Peyer's patch (tissue), 4 donors: Measurements from ENCODE around the gene SORL1. TPM values are rescaled to one million over a fixed set of nuclear protein-coding genes. Genes with fewer than 3 reads are reported as not detected.
"Not testable (repeated sequence)": the region's sequence is repeated elsewhere in the genome, so short reads cannot be mapped to it uniquely, and the experiment has no call there.

Experiments used
- DNase-seq, 3 donors: peaks; one replicate each; pipeline ENCODE4 v3.0.0-alpha.2; 2017 to 2019
- H3K27ac ChIP-seq, 4 donors: fragments of 200-600 bp; sonication (generic); one replicate each; pipeline ENCODE4 v1.5.1; 2016 to 2019
- H3K27me3 ChIP-seq, 2 donors: fragments of 200-600 bp; sonication (generic); one replicate each; pipeline ENCODE4 v1.5.1; 2019
- H3K36me3 ChIP-seq, 3 donors: fragments of 200-600 bp; sonication (generic); one replicate each; pipeline ENCODE4 v1.5.1; 2016 to 2019
- H3K4me1 ChIP-seq, 4 donors: fragments of 200-600 bp; sonication (generic); one replicate each; pipeline ENCODE4 v1.5.1; 2016 to 2019
- H3K4me3 ChIP-seq, 4 donors: fragments of 200-600 bp; sonication (generic); 1 replicate in 3 of 4; 2 replicates in 1 of 4; pipeline ENCODE4 v1.5.1; 2016 to 2019; ENCODE audit warnings: mild to moderate bottlenecking in 1 of 4
- H3K9me3 ChIP-seq, 4 donors: fragments of 200-600 bp; sonication (generic); one replicate each; pipeline ENCODE4 v1.5.1; 2016 to 2019; ENCODE audit warnings: mild to moderate bottlenecking in 1 of 4
- CTCF ChIP-seq, 6 experiments: fragments of 450-650 bp in 4 of 6; fragments of 200-600 bp in 2 of 6; sonication (generic) in 1 of 6; IDR thresholded peaks; one replicate each; pipeline ENCODE4 v1.5.1; 2017 to 2019; ENCODE audit warnings: antibody characterized with exemption in 6 of 6, mild to moderate bottlenecking in 3 of 6, moderate library complexity in 1 of 6
- POLR2A ChIP-seq, 2 donors: fragments of 450-650 bp; IDR thresholded peaks; one replicate each; pipeline ENCODE4 v1.5.1; 2017; ENCODE audit warnings: antibody characterized with exemption in 2 of 2, mild to moderate bottlenecking in 2 of 2, moderate library complexity in 2 of 2
- total RNA-seq, 4 donors: library from RNA; depleted of rRNA; stranded (reverse); fragments of >200 nt; gene quantifications; one replicate each; pipeline ENCODE4 v1.1.0, GENCODE V29; 2016

The SORL1 gene
- total RNA-seq, 4 donors from 2014 or later = 52.0 to 282 (median 191) TPM

GRCh38 chr11:121634273-121634672 is 182.2 kb downstream of the SORL1 start:
- Histone ChIP-seq H3K27me3 (no peaks in the 10 kb centered on the region), H3K4me3 (no peak overlapping the region), H3K36me3 (peaks cover 0 to 16% (median 0%) of the 10 kb centered on the region in 3 donors), H3K9me3 (no peaks in the 10 kb centered on the region), H3K27ac (no peak overlapping the region), H3K4me1 (no peaks in the 10 kb centered on the region)
- DNase-seq = no peak
- TF ChIP-seq POLR2A (IDR thresholded peaks at IDR 0.05) (no peak), CTCF (IDR thresholded peaks at IDR 0.05) (no peak)

- TF ChIP-seq CTCF (IDR thresholded peaks at IDR 0.05) (no peak), POLR2A (IDR thresholded peaks at IDR 0.05) (no peak)
- Histone ChIP-seq H3K27ac (no peak overlapping the region), H3K36me3 (peaks cover 0 to 15% (median 0%) of the 10 kb centered on the region in 3 donors), H3K27me3 (no peaks in the 10 kb centered on the region), H3K4me1 (no peaks in the 10 kb centered on the region), H3K9me3 (no peaks in the 10 kb centered on the region), H3K4me3 (no peak overlapping the region)
- no peak for DNase-seq
Observed at GRCh38 chr11:121634889-121635288, 182.8 kb downstream of the SORL1 start.

GRCh38 chr11:121636081-121636799 is 184.1 kb downstream of the SORL1 start:
- TF ChIP-seq POLR2A (IDR thresholded peaks at IDR 0.05) (no peak), CTCF (IDR thresholded peaks at IDR 0.05) (no peak)
- no peak overlapping the region for H3K27ac ChIP-seq
- H3K9me3 ChIP-seq = no peaks in the 10 kb centered on the region
- no peak for DNase-seq
- H3K36me3 ChIP-seq = peaks cover 0 to 6% (median 0%) of the 10 kb centered on the region in 3 donors
- no peaks in the 10 kb centered on the region for H3K27me3 ChIP-seq
- H3K4me1 ChIP-seq = no peaks in the 10 kb centered on the region
- H3K4me3 ChIP-seq = no peak overlapping the region

- H3K36me3 ChIP-seq = peaks cover 0 to 2% (median 0%) of the 10 kb centered on the region in 3 donors
- H3K27ac ChIP-seq = no peak overlapping the region
- no peaks in the 10 kb centered on the region for H3K4me1 ChIP-seq
- H3K9me3 ChIP-seq = no peaks in the 10 kb centered on the region
- DNase-seq = no peak
- no peak for TF ChIP-seq CTCF (IDR thresholded peaks at IDR 0.05)
- H3K4me3 ChIP-seq = no peak overlapping the region
- H3K27me3 ChIP-seq = no peaks in the 10 kb centered on the region
Observed at GRCh38 chr11:121636800-121637176, 184.7 kb downstream of the SORL1 start.

GRCh38 chr11:121637587-121637986 is 185.5 kb downstream of the SORL1 start:
- not testable (repeated sequence) for H3K4me1 ChIP-seq, DNase-seq, H3K27me3 ChIP-seq, H3K9me3 ChIP-seq, H3K27ac ChIP-seq, H3K36me3 ChIP-seq, H3K4me3 ChIP-seq

GRCh38 chr11:121643479-121644186 is 191.5 kb downstream of the SORL1 start:
- no peak overlapping the region for H3K27ac ChIP-seq
- DNase-seq = no peak
- no peak overlapping the region for H3K4me3 ChIP-seq
- no peaks in the 10 kb centered on the region for H3K36me3 ChIP-seq
- no peaks in the 10 kb centered on the region for H3K4me1 ChIP-seq
- H3K9me3 ChIP-seq = no peaks in the 10 kb centered on the region
- TF ChIP-seq POLR2A (IDR thresholded peaks at IDR 0.05) = no peak
- no peak for TF ChIP-seq CTCF (IDR thresholded peaks at IDR 0.05)
- no peaks in the 10 kb centered on the region for H3K27me3 ChIP-seq
